B cell (primary cell): ENCODE data around the gene ALG9. TPM values are rescaled to one million over a fixed set of nuclear protein-coding genes. Genes with fewer than 3 reads are reported as not detected.

Experiments
- ATAC-seq: fragments of 200-7000 bp; cut with Tn5 transposase; one replicate; pipeline ENCODE4 v1.10.0; 2021; ENCODE audit warnings: low read depth, mild to moderate bottlenecking, moderate number of reproducible peaks, moderate library complexity
- CTCF ChIA-PET: fragments of 350-600 bp; sonication (Branson Sonifier 250); formaldehyde crosslinking; loops from one replicate; lab custom pipeline; 2021; ENCODE audit warnings: antibody characterized with exemption, inconsistent platforms; lab: Charles Lee
- POLR2A ChIA-PET: fragments of 350-600 bp; sonication (Branson Sonifier 250); formaldehyde crosslinking; loops from one replicate; lab custom pipeline; 2021; ENCODE audit warnings: antibody characterized with exemption; lab: Charles Lee
- DNase-seq: peaks from one replicate; pipeline ENCODE4 v3.0.0; 2013
- H2AFZ ChIP-seq: 2 replicates; pipeline ENCODE4 v1.6.1; 2012; ENCODE audit warnings: mild to moderate bottlenecking, low read depth, low read length; ENCODE audit not compliant: insufficient read depth, poor library complexity, severe bottlenecking
- H3K27ac ChIP-seq, 2 donors: 1 replicate in 1 of 2; 2 replicates in 1 of 2; pipeline ENCODE4 v1.5.1; 2012 to 2013; ENCODE audit warnings: low read length in 2 of 2, mild to moderate bottlenecking in 2 of 2, moderate library complexity in 1 of 2
- H3K27me3 ChIP-seq, 4 experiments: fragments of 200-600 bp in 1 of 4; sonication (generic) in 1 of 4; replicated peaks in 1 of 4; 1 replicate in 2 of 4; 2 replicates in 2 of 4; pipeline versions ENCODE4 v1.6.1 to v1.7.0; 2013 to 2016; ENCODE audit warnings: low read length in 3 of 4, mild to moderate bottlenecking in 2 of 4, mixed read lengths in 1 of 4, moderate library complexity in 1 of 4; ENCODE audit not compliant: insufficient read depth in 4 of 4, control insufficient read depth in 3 of 4; ENCODE audit errors: control extremely low read depth in 1 of 4
- H3K36me3 ChIP-seq, 2 experiments: replicated peaks in 1 of 2; 1 replicate in 1 of 2; 2 replicates in 1 of 2; pipeline versions ENCODE4 v1.6.1 to v1.7.1; 2013; ENCODE audit warnings: low read length in 1 of 2; ENCODE audit not compliant: insufficient read depth in 2 of 2, control insufficient read depth in 1 of 2; ENCODE audit errors: control extremely low read depth in 1 of 2, extremely low read depth in 1 of 2
- H3K4me1 ChIP-seq, 2 donors: fragments of 200-600 bp in 1 of 2; sonication (generic) in 1 of 2; 1 replicate in 1 of 2; 2 replicates in 1 of 2; pipeline versions ENCODE4 v1.5.1 to v1.6.1; 2013 to 2017; ENCODE audit warnings: low read length in 2 of 2; ENCODE audit not compliant: control insufficient read depth in 2 of 2, insufficient read depth in 2 of 2
- H3K4me2 ChIP-seq: replicated peaks from 2 replicates; pipeline ENCODE3; 2012; ENCODE audit warnings: mild to moderate bottlenecking, low read depth, low read length; ENCODE audit not compliant: poor library complexity, severe bottlenecking
- H3K4me3 ChIP-seq, 5 experiments: fragments of 200-600 bp in 1 of 5; sonication (generic) in 1 of 5; 1 replicate in 3 of 5; 2 replicates in 2 of 5; pipeline versions ENCODE4 v1.5.1 to v1.7.0; 2011 to 2016; ENCODE audit warnings: low read length in 4 of 5, mild to moderate bottlenecking in 4 of 5, low read depth in 2 of 5, control low read depth in 1 of 5, moderate library complexity in 1 of 5; ENCODE audit not compliant: insufficient read depth in 1 of 5; ENCODE audit errors: control extremely low read depth in 1 of 5, extremely low read depth in 1 of 5
- H3K79me2 ChIP-seq: fragments of 200-600 bp; sonication (generic); one replicate; pipeline ENCODE4 v1.6.0; 2016; ENCODE audit warnings: low read length; ENCODE audit not compliant: control insufficient read depth, insufficient read depth
- H3K9ac ChIP-seq: fragments of 200-600 bp; sonication (generic); 2 replicates; pipeline ENCODE4 v1.6.1; 2017; ENCODE audit warnings: mild to moderate bottlenecking, low read length, moderate library complexity
- H3K9me3 ChIP-seq, 3 donors: one replicate each; pipeline versions ENCODE4 v1.6.1 to v1.7.1; 2013; ENCODE audit warnings: low read length in 2 of 3; ENCODE audit not compliant: control insufficient read depth in 2 of 3, insufficient read depth in 1 of 3; ENCODE audit errors: control extremely low read depth in 1 of 3
- H4K20me1 ChIP-seq: 2 replicates; pipeline ENCODE4 v1.6.0; 2012; ENCODE audit warnings: mild to moderate bottlenecking, low read length; ENCODE audit not compliant: insufficient read depth, control insufficient read depth, poor library complexity, severe bottlenecking
- H3K27ac Mint-ChIP-seq: one replicate; pipeline ENCODE4 v1.8.0; 2021; ENCODE audit warnings: mixed read lengths
- H3K27me3 Mint-ChIP-seq: one replicate; pipeline ENCODE4 v1.8.0; 2021; ENCODE audit warnings: mixed read lengths
- H3K4me1 Mint-ChIP-seq: one replicate; pipeline ENCODE4 v1.8.0; 2021; ENCODE audit warnings: mixed read lengths
- H3K4me3 Mint-ChIP-seq: one replicate; pipeline ENCODE4 v1.8.0; 2021; ENCODE audit warnings: mixed read lengths
- H3K9me3 Mint-ChIP-seq: one replicate; pipeline ENCODE4 v1.8.0; 2022; ENCODE audit warnings: mixed read lengths; ENCODE audit not compliant: insufficient read depth
- EZH2 ChIP-seq: IDR thresholded peaks from 2 replicates; pipeline ENCODE4 v1.6.1; 2012; ENCODE audit warnings: borderline replicate concordance, low read depth, mild to moderate bottlenecking, moderate library complexity, low read length; ENCODE audit not compliant: insufficient read depth, poor library complexity, severe bottlenecking
- WGBS: methylation state at CpG from one replicate; pipeline ENCODE4 v1.1.5; 2013; ENCODE audit warnings: missing lambda C conversion rate; ENCODE audit not compliant: insufficient coverage; 5-methylcytosine and 5-hydroxymethylcytosine counted together
- intact Hi-C: fragments of 100-400 bp; cut with micrococcal nuclease; formaldehyde crosslinking; loops from one replicate; pipeline ENCODE4 v1.10.0; 2022
- polyA plus RNA-seq: library from polyadenylated mRNA; depleted of rRNA; stranded (reverse); fragments of >200 nt; gene quantifications from 2 replicates; pipeline ENCODE4 v1.2.3, GENCODE V29; 2012
- total RNA-seq, 2 donors: library from RNA; stranded (reverse); fragments of 120-200 nt in 1 of 2; gene quantifications; 1 replicate in 1 of 2; 2 replicates in 1 of 2; pipeline versions ENCODE4 v1.2.3 to v1.2.4, GENCODE V29; 2013 to 2022
- TF ChIP-seq, protein P1 (sequence below): fragments of 200-600 bp; IDR thresholded peaks from one replicate; pipeline ENCODE4 v1.8.0; 2022; ENCODE audit warnings: antibody characterized with exemption, mild to moderate bottlenecking

Gene ALG9
- total and polyA plus RNA-seq, 2 donors (not counting 1 experiment from before 2014, with no cell fraction given) = 21.2 to 29.9 TPM

DNA sequence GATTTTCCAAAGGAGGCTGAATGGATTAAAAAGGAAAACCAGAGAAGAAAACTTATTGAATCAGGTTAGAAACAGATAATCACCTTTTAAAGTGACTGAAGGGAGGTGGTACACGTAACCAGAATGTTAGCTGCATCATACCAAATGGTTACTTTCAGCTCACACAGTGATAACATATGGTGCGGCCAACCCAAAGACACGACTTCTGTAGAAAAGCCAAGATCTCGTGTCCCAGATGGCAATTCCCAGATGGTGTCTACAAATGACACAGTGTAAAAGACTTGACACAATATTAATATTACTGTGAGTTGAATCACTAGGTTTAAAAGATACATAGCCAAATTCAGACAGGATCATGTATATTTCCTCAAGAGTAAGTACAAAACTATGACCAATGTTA lies 110.3 kb downstream of the ALG9 start:
- Histone ChIP-seq H2AFZ (no peak overlapping the region), H3K27ac (no peak overlapping the region), H3K4me2 (no peak overlapping the region), H3K9me3 (no peaks in the 10 kb centered on the region), H4K20me1 (no peaks in the 10 kb centered on the region), H3K27me3 (no peaks in the 10 kb centered on the region), H3K4me1 (peaks cover 0 to 10% of the 10 kb centered on the region in 2 donors), H3K4me3 (no peak overlapping the region), H3K36me3 (peaks cover 8 to 46% of the 10 kb centered on the region in 2 experiments), H3K9ac (no peak overlapping the region), H3K79me2 (peaks cover 28% of the 10 kb centered on the region)
- WGBS = no CpG with 5 or more reads among the region's 4 CpGs
- ATAC-seq (no peak), DNase-seq (no peak)
- Mint-ChIP-seq H3K27me3 (no peaks in the 10 kb centered on the region), H3K9me3 (no peaks in the 10 kb centered on the region), H3K4me1 (peaks cover 26% of the 10 kb centered on the region), H3K27ac (no peak overlapping the region), H3K4me3 (no peak overlapping the region)
- intact Hi-C loops = no loop called here
- CTCF ChIA-PET = interaction anchor here (2.5 kb wide), 1 partner anchor 16 kb away, joined by 14 read pairs; no protein-coding TSS in a partner anchor
- TF ChIP-seq, protein P1, sequence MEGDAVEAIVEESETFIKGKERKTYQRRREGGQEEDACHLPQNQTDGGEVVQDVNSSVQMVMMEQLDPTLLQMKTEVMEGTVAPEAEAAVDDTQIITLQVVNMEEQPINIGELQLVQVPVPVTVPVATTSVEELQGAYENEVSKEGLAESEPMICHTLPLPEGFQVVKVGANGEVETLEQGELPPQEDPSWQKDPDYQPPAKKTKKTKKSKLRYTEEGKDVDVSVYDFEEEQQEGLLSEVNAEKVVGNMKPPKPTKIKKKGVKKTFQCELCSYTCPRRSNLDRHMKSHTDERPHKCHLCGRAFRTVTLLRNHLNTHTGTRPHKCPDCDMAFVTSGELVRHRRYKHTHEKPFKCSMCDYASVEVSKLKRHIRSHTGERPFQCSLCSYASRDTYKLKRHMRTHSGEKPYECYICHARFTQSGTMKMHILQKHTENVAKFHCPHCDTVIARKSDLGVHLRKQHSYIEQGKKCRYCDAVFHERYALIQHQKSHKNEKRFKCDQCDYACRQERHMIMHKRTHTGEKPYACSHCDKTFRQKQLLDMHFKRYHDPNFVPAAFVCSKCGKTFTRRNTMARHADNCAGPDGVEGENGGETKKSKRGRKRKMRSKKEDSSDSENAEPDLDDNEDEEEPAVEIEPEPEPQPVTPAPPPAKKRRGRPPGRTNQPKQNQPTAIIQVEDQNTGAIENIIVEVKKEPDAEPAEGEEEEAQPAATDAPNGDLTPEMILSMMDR = no peak
- TF ChIP-seq EZH2 = no peak
- POLR2A ChIA-PET = no interaction called here

DNA sequence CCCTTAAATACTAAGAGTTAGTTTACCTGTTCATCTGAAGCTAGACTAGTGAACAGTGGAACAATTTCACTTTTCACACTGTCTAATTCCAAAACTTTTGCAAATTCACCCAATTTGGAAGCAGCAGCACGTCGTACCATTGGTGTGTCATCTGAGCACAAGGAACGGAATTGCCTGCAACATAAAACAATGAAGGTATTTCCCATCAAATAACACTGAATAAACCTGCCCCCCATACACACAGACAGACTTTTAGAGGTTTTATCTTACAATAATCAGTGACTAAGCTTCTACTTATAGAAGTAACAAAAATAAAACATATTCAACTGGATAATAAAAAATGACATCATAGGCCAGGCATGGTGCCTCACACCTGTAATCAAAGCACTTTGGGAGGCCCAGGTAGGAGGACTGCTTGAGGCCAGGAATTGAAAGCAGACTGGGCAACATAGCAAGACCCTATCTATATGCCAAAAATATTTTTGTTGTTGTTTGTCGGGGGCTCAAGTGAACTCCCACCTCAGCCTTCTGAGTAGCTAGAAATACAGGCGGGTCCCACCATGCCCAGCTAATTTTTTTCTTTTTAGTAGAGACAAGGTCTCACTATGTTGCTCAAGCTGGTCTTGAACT lies 111.5 kb downstream of the ALG9 start:
- TF ChIP-seq EZH2 = no peak
- TF ChIP-seq, protein P1 = no peak
- Mint-ChIP-seq H3K9me3 (no peaks in the 10 kb centered on the region), H3K4me1 (peaks cover 19% of the 10 kb centered on the region), H3K27me3 (no peaks in the 10 kb centered on the region), H3K4me3 (no peak overlapping the region), H3K27ac (no peak overlapping the region)
- Histone ChIP-seq H3K9me3 (no peaks in the 10 kb centered on the region), H2AFZ (no peak overlapping the region), H3K9ac (no peak overlapping the region), H3K79me2 (peaks cover 18% of the 10 kb centered on the region), H4K20me1 (no peaks in the 10 kb centered on the region), H3K27me3 (no peaks in the 10 kb centered on the region), H3K4me3 (no peak overlapping the region), H3K36me3 (peaks cover 8 to 52% of the 10 kb centered on the region in 2 experiments), H3K27ac (no peak overlapping the region), H3K4me1 (peaks cover 0 to 4% of the 10 kb centered on the region in 2 donors), H3K4me2 (no peak overlapping the region)
- no peak for ATAC-seq
- 100% methylated on average over 3 of the region's 5 CpGs for WGBS
- no peak for DNase-seq
- intact Hi-C loops = no loop called here
- ChIA-PET POLR2A (no interaction called here), CTCF (interaction anchor here (0.6 to 2.5 kb wide), 3 partner anchors 9 to 17 kb away, joined by 3 to 14 read pairs (median 5); no protein-coding TSS in a partner anchor)
